IPS-NIHi7 (cell line): ENCODE data around the gene TOR1B.

ENCODE experiments used
- DNase-seq: peaks from one replicate; pipeline ENCODE4 v3.0.0; 2012; ENCODE audit warnings: mixed read lengths; ENCODE audit errors: extremely low spot score

The TOR1B gene

DNA sequence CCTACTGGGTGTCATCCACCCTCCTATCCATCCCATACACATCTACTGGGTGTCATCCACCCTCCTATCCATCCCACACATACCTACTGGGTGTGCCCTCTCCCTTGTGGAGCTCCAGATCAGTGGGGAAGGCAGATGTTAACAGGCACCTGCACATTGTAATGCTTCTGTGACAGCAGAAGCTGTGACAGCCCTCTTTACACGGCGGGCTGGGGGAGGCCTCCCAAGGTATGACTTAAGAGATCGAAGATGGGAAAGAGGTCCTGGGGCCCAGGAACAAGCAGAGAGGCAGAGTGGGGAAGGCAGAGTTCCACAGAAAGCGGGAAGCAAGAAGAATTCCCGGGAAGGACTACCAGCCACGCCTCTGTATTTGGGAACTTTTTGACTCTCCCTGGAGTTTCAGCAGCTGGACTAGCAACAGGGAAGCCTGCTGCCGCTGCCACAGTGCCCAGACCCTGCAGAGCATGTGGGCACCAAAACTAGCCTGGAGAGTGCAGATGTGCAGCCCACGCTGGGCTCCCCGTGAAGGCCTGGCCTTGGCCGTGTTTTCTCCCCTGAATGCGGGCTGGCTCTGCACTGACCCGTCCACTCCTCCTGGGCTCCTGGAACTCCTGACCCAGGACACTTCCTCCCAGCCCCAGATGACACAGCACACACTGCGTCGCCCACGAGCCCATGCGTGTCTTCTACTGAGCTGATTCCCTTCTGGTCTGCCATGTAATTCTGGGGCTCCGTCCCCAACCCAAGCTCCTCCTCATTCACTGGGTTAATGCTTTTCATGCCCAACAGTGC lies 11.6 kb downstream of the TOR1B start:
- DNase-seq = no peak

DNA sequence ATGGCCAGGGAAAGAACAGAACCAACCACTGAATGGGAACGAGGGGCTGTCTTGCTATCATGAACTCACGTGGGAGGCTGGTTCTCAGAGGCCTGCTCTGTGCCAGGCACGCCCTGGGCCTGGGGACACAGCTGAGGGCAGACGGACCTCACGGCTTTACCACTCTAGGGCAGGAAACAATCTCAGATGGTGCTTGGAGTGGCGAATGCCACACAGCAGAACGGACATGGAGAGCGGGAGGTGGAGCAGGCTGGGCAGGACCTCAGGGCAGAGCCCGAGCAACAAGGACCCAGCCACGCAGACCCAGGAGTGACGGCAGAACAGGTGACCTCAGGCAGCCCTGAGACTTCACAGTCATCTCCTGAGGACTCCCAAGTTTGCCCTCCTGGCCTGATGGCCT lies 12.3 kb downstream of the TOR1B start:
- no peak for DNase-seq

DNA sequence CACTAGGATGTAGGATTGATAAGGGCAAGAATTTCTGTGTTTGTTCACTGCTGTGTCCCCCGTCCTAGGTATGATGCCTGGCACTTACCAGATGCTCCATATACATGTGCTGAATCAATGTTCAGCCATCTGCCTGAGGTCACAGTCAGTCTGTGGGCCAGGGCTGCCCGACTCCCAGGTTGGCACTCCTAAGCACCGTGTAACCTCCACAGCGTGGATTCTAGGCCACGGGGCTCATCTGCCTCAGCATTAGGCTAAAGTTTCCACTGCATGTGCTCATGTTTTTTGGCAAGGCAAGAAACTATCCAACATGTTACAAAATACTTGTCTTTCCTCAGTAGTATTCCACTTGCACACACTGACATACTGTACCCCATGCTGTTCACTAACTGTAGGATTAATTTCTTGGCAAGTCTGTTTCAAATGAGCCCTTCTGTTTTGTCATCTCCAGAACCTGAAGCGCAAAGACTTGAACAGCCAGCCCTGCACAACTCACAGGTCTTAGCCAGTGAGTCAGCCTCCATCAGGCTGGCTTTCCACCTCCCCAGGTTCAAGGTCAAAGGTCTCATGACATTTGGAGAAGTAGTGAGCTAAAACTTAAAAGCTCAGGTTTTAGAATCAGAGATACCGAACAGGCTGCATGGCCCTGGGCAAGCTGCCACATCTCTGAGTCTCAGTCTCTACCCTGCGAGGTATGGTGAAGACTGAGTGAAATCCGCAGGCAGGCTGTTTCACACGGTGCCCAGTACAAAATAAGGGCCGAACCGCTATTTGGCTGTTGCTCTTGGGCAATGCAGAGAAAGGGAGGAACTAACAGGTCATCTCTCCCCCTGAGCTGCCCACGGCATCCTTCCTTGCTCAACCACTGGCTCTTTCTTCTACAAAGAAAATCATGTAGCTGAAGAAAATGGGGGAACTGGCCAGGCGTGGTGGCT lies 13.8 kb downstream of the TOR1B start:
- DNase-seq = no peak

DNA sequence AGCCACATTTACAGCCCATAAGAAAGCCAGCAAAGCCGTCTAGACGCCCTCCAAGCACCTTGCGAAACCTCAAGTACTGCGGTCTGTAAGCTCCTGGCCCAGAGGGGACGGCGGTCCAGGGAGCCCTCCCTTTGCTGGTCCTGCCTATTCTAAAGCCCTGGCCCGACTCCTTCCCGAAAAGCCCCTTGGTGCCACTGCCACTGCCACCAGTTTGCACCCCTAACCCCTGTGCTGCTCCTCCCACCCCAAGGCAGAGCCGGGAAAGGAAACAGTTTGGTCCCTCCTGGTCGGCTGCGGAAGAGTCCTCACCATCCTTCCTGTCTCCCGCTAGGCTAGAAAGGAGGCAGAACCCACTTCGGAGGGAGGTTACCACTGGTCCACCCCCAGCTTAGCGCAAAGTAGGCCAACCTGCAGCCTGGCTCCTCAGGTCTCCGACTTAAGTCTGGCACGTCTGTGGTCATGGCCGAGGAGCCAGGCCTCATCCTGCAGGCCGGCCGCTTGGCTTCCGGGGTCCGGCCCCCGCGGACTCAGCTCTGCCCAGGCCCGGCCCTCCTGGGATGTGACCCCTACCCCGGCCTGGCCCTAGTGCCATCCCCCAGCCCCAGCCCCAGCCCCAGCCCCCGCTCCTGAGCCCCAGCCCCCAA lies 20.0 kb downstream of the TOR1B start:
- DNase-seq = no peak

DNA sequence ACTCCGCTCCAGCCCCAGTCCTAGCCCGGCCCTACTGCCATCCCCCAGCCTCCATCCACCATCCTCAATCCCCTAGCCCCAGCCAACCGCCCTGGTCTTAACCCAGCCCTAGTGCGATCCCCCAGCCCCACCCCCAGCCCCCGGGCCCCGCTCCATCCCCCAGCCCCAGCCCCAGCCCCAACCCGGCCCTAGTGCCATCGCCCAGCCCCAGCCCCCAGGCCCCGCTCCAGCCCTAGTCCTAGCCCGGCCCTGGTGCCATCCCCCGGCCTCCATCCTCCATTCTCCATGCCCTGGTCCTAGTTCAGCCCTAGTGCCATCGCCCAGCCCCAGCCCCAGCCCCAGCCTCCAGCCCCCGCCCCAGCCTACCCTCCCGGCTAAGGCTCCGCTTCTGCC lies 20.6 kb downstream of the TOR1B start:
- peak; percentile 49 for DNase-seq

DNA sequence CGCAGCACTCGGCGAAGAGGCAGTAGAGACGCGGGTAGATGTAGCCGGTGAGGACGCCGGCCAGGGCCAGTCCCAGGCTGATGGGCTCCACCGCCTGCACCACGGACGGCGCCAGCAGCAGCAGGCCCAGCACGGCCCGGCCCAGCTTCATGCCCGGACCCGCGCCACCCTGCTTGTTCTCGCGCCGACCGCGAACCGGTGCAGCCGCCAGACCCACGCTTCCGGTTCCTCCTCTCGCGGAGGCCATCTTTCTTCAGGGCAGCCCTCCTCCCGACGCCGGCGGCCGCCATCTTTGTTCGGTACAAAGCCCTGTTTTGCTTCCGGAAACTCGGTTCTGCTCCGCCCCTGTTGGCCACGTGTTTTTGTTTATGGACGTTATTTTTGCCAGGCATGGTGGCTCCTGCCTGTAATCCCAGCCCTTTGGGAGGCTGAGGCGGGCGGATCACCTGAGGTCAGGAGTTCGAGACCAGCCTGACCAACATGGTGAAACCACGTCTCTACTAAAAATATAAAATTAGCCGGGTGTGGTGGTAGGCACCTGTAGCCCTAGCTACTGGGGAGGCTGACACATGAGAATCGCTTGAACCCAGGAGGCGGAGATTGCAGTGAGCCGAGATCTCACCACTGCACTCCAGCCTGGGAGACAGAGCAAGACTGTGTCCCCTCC lies 21.1 kb downstream of the TOR1B start, which contains the start of gene TOR1A:
Gene TOR1A, minus strand, starts transcription at position 202 of the 667 bp plus-strand sequence. Its CDS starts 51 bp downstream, at position 151.
- peak; percentile 93 for DNase-seq

DNA sequence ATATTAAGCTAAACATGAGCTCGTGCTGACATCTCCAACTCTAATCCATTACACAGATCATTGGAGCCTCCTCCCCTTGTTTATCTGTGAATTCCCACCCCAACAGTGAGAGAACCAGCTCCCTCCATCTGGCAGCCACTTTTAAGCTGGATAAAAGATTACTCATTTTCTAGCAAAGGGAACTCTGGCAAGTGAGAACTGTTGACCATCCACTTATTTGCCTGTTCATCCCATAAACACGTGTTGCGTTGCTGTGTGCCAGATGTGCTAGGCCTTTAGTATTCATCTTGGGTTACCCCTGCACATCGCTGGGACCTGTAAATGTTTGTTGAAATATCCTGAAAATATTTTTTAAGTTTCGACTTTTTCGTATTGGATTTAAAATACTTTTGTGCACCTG lies 23.4 kb downstream of the TOR1B start:
- no peak for DNase-seq

DNA sequence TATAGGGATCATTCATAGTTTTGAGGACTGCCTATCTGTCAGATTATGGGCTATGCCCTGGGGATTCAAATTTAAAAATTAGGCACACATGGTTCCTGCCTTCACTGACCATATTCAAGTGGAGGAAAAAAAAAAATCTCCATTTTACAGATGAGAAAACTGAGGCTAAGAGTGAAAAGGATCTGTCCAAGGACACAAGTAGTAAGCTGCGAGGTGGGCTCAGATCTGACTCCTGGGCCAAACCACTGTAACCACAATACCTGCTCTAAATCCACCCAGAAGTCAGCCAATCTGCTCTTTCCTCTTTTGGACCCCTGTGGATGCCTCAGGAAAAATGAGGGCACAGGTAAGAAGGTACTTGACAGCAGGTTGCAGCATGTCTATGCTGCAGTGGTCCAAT lies 23.8 kb downstream of the TOR1B start:
- DNase-seq = no peak

DNA sequence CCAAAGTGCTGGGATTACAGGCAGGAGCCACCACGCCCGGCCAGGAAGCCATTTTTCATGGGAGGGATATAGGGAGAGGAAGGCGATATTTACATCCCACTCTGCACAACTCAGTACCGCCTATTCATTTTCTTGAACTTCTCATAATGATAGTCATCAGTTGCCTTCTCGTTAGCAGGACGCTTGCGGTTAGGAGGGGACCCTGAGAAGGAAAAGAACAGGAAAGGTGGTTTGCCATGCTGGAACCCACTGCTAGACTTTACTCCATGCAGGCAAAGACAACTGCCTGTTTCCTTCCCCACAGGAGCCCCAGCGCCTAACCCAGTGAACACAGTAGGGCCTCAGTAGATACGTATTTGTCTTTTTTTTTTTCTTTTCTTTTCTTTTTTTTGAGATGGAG lies 25.1 kb downstream of the TOR1B start:
- no peak for DNase-seq

DNA sequence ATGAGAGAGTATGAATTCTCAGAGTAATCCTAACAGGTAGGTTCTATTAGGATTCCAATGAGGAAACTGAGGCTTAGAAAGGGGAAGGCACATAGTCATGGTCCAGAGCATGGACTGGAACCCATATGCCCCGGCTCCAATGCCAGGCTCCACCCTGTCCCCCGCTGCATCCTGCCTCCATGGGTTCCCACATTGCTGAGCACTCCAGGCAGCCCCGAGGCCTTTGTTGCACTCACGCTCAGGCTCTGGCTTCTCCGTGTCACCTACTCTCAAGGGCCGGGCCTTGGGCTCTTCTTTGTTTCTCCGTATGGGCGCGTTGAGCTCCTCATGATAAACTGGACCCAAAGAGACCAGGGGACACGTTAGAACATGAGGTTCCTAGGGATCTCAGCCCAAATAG lies 26.0 kb downstream of the TOR1B start:
- DNase-seq = no peak

DNA sequence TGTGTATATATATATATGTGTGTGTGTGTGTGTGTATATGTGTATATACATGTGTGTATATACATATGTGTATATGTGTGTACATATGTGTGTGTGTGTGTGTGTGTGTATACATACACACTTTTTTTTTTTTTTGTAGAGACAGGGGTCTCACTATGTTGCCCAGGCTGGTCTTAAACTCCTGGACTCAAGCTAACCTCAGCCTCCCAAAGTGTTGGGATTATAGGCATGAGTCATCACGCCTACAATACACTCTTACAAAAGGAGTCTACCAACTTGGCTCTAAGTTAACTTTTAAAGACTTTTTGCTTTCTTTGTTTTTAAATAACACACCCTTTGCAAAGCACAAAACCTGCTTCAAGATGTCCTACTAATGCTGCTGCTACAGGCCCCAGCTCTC lies 30.0 kb downstream of the TOR1B start:
- DNase-seq = no peak

DNA sequence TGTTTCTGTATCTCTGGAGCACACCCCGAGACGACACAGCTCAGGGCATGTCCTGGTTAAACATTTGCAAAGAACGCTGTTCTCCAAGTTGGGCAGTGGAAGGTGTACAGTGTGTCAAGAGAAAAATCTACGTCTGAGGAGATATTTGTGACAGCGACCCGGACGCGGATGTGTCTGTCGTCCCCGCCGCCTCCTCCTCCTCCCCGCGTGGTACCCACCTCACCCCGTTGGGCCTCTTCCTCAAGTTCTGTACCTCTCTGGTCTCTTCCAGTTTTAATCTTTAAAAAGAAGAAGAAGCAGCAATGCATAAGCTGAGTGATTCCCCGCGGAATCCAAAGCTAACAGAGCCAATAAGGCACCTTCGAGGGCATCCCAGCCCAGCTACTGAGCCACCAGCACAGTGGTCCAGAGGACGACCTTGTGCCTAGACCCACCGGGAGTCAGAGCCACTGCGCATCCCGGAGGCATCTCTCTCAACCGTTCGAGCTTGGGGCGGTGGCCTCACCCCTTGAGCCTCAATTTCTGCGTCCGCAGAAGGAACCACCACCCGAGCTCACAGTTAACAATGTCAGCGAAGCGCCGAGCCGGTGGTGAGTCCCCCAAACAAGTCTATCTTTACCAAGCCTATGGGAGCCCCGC lies 31.6 kb downstream of the TOR1B start:
- DNase-seq = no peak

DNA sequence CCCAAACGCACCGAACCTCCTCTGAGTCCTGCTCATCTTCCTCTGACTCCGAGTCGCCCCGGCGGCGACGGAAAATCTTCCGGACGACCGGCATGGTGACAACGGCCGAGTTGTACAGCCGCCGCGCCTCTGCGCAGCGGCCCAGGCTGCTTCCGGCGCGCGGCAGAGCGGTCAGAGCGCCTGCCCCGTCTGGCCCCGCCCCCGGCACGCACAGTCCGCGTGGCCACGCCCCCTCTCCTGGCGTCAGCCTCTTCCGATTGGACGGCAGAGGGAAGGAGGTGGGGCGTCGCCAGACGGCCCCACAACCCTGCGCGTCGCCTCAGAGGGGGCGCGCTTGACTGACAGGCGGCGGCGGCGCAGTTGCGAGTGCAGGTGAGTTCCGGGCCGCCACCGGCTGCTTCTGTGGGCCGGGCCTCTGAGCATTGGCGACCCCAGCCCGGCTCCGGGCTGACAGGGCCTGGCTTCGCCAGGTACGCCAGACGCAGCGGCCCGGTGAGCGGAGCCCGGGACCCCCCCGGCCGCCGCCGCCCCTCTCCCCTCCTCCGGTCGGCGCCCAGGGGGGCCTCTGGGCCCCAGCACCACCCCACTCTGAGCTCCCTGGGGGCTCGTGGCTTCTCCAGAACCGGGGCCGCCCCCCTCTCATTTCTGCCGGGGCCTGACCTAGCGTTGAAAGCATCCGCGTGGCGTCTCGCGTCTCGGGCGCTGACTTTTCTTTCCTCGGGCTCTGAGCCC lies 32.3 kb downstream of the TOR1B start, which contains the start of the genes C9orf78 and USP20:
Gene C9orf78, minus strand, starts transcription at position 148 of the 732 bp plus-strand sequence. Its CDS starts 54 bp downstream, at position 94.
Gene USP20, plus strand, starts transcription at position 331 of the 732 bp plus-strand sequence. CDS start 17,098 bp downstream, outside the sequence.
- DNase-seq = peak; percentile 100

DNA sequence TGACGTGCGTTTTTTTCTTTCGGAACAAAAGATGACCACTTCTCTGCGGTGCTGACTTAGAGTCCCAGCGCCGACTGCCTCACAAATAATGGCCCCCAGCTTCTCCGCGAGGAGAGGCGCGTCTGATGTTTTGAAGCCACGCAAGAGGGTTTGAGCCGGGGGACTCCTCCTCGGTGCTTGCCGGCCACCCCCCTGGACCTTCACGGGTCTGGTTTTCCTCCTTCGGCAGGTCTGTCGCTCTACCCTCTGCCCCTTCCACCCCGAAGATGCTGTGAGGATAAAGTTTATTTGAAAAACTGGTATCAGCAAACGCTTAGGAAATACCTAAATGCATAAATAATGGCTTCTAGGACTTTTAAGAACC lies 32.9 kb downstream of the TOR1B start:
- no peak for DNase-seq

DNA sequence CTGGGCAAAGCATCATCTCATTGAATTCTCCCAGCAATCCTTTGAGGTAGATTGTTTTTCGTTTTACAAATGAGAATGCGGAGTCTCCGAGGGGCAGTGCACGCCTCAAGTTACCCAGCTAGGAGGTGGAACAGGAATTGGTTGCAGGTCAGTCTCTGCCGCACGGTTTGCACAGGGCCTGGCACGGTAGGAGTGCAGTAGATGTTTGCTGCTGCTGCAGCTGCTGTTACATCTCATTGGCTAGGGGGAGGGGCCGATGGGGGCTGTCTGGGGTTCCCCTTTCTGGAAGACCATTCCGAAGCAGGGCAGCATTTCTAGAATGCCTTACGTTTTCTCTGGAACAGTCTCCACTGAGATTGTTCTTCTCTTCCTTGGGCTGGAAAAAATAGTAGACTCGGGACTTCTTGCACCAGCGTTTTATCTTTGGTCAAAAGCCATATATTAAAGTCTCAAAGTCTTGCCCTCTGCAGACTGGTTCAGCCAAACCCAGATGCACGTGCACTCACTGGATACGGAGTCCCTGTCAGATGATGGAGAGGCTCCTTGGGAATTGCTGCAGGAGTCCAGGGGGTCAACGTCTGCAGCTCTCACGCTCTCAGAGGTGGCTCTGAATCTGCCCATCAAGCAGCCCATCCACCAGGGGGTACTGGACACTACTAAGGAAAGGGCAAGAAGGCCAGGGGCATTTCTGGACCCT lies 33.5 kb downstream of the TOR1B start:
- no peak for DNase-seq

DNA sequence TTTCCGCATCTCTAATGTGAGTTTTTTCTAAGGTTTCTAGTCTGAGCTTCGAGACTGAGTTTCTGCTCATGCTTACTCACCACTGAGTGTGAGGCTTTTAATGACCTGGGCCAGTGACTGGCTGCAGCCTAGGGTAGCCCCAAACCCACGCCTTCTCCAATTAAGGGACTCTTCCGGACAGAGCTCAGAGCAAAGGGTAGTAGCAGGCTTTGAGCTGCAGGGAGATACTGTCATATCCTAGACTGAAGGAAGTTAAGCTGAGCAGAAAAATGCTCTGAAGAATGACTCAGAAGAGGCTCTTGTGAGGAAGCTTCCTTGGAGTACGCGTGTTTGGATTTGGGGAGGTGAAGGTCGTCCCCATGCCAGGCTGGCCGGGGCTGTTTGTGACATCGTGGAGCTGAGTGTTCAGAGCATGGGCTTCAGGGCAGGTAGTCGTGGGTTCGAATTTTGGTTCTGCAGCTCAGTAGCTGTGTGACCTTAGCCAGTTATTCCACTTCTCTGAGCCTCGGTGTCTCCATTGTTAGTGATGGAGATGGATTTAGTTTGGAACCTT lies 35.8 kb downstream of the TOR1B start:
- DNase-seq = no peak

DNA sequence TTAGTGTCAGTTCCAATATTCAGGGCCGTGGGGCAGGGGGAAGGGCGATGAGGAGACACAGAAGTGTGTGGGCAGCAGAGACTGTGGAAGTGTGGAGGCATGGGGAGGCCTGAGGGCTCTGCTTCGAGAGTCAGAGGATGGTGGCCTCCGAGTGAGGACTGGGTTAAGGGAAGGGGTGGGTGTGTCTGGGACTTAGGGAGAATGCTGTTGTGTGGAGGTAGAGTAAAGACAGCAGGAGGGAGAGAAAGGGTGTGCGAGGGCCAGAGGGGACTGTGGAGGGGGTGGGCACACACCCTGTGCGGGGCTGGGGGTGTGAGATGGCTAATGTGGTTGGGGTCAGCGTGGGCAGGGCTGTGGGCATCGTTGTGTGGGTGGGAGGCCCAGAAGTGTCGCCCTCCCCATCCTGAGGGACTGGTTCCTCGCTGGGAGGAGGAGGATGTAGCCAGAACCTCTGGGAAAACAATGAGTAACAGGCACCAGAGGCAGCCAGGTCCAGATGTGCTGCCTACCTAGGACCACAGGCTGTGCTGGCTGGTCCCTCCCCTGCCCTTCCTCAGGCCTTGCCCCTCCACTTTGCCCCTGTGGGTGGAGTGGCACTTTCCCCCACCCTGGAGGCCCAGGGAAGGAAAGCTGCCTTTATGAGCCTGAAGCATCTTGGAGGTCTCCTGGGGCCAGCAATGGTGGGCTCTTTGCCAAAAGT lies 36.5 kb downstream of the TOR1B start:
- no peak for DNase-seq

DNA sequence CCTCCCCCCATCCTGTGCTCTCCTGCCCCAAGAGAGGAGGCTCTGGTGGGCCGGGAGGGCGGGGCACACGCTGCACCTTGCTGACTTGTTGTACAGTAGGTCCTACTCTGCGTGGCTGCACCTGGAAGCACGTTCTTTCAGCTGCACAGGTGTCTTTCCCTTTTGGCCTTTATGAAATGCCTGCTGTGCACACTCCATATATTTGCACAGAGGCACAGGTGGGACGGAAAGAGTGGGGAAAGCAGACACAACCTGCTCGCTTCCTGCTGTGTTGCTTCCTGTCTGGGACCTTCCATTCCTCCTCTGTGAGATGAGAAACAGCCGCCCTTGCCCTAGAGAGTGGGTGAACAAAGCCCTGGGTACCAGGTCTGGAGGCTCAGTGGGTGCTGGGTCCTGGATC lies 37.0 kb downstream of the TOR1B start:
- DNase-seq = no peak

DNA sequence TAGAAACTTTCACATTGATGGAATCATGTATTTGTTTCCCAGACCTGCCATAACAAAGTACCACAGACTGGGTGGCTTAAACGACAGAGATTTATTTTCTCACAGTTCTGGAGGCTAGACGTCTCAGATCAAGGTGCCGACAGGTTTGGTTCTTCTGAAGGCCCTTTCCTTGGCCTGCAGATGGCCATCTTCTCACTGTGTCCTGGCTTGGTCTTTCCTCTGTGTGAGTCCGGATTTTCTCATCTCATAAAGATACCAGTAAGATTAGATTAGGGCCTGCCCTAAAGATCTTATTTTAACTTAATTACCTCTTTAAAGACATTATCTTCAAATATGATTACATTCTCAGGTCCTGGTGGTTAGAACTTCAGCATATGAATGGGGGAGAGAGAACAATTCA lies 38.1 kb downstream of the TOR1B start:
- DNase-seq = no peak
